K562 (cell line): ENCODE data around the gene LCN15. TPM values are rescaled to one million over a fixed set of nuclear protein-coding genes. Genes with fewer than 3 reads are reported as not detected.

ENCODE experiments used
- EGR1 ChIP-seq: fragments of 450-650 bp; conservative IDR thresholded peaks from 2 replicates; pipeline ENCODE4 v1.6.1; 2017; ENCODE audit warnings: mild to moderate bottlenecking
- FIP1L1 ChIP-seq: fragments of 200-400 bp; formaldehyde crosslinking; IDR thresholded peaks from 2 replicates; pipeline ENCODE4 v1.6.1; 2018; ENCODE audit warnings: mild to moderate bottlenecking, low read depth, low read length; ENCODE audit not compliant: poor library complexity, severe bottlenecking
- FUS ChIP-seq: fragments of 200-400 bp; formaldehyde crosslinking; optimal IDR thresholded peaks from 2 replicates; pipeline ENCODE3; 2017; ENCODE audit warnings: low read depth, low read length
- GTF2A2 ChIP-seq: IDR thresholded peaks from 2 replicates; pipeline ENCODE4 v1.6.1; 2016; ENCODE audit warnings: mild to moderate bottlenecking, missing genetic modification characterization, missing compliant biosample characterization
- HNRNPLL ChIP-seq: fragments of 200-400 bp; formaldehyde crosslinking; IDR thresholded peaks from 2 replicates; pipeline ENCODE4 v1.6.1; 2017; ENCODE audit warnings: low read length, low read depth, mild to moderate bottlenecking; ENCODE audit not compliant: poor library complexity, severe bottlenecking
- KLF16 ChIP-seq: IDR thresholded peaks from 2 replicates; pipeline ENCODE4 v1.6.1; 2016; ENCODE audit warnings: antibody characterized with exemption
- NR4A1 ChIP-seq, 2 experiments: fragments of 250-450 bp in 1 of 2; fragments of 450-650 bp in 1 of 2; sonication (Bioruptor Pico) in 1 of 2; IDR thresholded peaks; 2 replicates each; pipeline versions ENCODE4 v1.4.0 to v1.6.1; 2016 to 2020; ENCODE audit warnings: mild to moderate bottlenecking in 2 of 2, missing compliant biosample characterization in 1 of 2, missing genetic modification characterization in 1 of 2, moderate library complexity in 1 of 2
- PBX2 ChIP-seq, 2 experiments: IDR thresholded peaks in 1 of 2; conservative IDR thresholded peaks in 1 of 2; 2 replicates each; pipeline ENCODE4 v1.6.1; 2016; ENCODE audit warnings: low read depth in 2 of 2, mild to moderate bottlenecking in 1 of 2, missing compliant biosample characterization in 1 of 2, missing genetic modification characterization in 1 of 2, moderate library complexity in 1 of 2
- PCBP2 ChIP-seq: fragments of 200-400 bp; formaldehyde crosslinking; IDR thresholded peaks from 2 replicates; pipeline ENCODE4 v1.6.1; 2018; ENCODE audit warnings: low read length, low read depth, mild to moderate bottlenecking, moderate library complexity; ENCODE audit not compliant: poor library complexity, severe bottlenecking
- POLR2AphosphoS2 ChIP-seq: IDR thresholded peaks from 2 replicates; pipeline ENCODE4 v1.6.1; 2012; ENCODE audit warnings: low read length, improper control_type of control experiment
- SIRT6 ChIP-seq: IDR thresholded peaks from one replicate; pipeline ENCODE4 v1.6.1; 2012; ENCODE audit warnings: low read depth, mild to moderate bottlenecking, control low read depth, inconsistent platforms, low read length, moderate library complexity
- SP1 ChIP-seq: sonication (generic); formaldehyde crosslinking; IDR thresholded peaks from 2 replicates; pipeline ENCODE4 v1.8.1; 2022; ENCODE audit warnings: mild to moderate bottlenecking, missing genetic modification reagents
- TCF7L2 ChIP-seq: fragments of 150-350 bp; IDR thresholded peaks from 2 replicates; pipeline ENCODE4 v1.6.1; 2016; ENCODE audit warnings: low read depth, mild to moderate bottlenecking, low read length, moderate library complexity
- ZNF23 ChIP-seq: fragments of 250-450 bp; sonication (Bioruptor Pico); IDR thresholded peaks from 2 replicates; pipeline ENCODE4 v1.4.0; 2020; ENCODE audit warnings: mild to moderate bottlenecking
- ZNF3 ChIP-seq: fragments of 250-450 bp; sonication (Bioruptor Pico); IDR thresholded peaks from 2 replicates; pipeline ENCODE4 v1.5.0; 2021; ENCODE audit warnings: mild to moderate bottlenecking, moderate library complexity
- polyA plus RNA-seq, 8 experiments: library from polyadenylated mRNA; depleted of rRNA in 4 of 8; stranded (reverse) in 5 of 8; unstranded in 3 of 8; fragments of >200 nt; fragmentation: Nextera tagmentation in 2 of 8; fragmentation: Illumina TruSeq in 1 of 8; extraction: Ambion mirVana in 2 of 8; extraction: Trizol in 1 of 8; gene quantifications; 2 replicates each; pipeline versions ENCODE4 v1.2.1 to v1.2.3, GENCODE V29; 2011 to 2014; ENCODE audit warnings: inconsistent platforms in 1 of 8, missing spikeins in 1 of 8
- total RNA-seq, 7 experiments: library from RNA; depleted of rRNA in 6 of 7; stranded (reverse); fragments of >200 nt in 6 of 7; fragmentation: Illumina TruSeq in 2 of 7; extraction: Trizol in 2 of 7; gene quantifications; 2 replicates each; pipeline versions ENCODE4 v1.2.1 to v1.2.3, GENCODE V29; 2011 to 2021; ENCODE audit warnings: low replicate concordance in 1 of 7

The LCN15 gene
- total and polyA plus RNA-seq, 9 of the 15 experiments (the other 6 are each of a cell fraction or from before 2014, with no cell fraction given): 0.66 TPM; not detected in 8

GRCh38 chr9:136728080-136728547 lies 36.2 kb downstream of the LCN15 start (continued):
- TF ChIP-seq ZNF3 (CRISPR knock-in tag) (no peak), SP1 (peak; percentile 99), POLR2AphosphoS2 (peak; percentile 72; the same call in 1 of the 2 replicates), EGR1 (peak; percentile 71), FUS (peak; percentile 82), FIP1L1 (peak; percentile 87), SIRT6 (no peak), PBX2 (CRISPR knock-in tag; IDR thresholded peaks at IDR 0.05; ENCODE audit: low read depth) (no peak), PBX2 (tag; conservative IDR thresholded peaks at IDR 0.05; ENCODE audit: low read depth) (no peak), TCF7L2 (no peak), GTF2A2 (tag) (peak; percentile 95), PCBP2 (peak; percentile 72), HNRNPLL (peak; percentile 50), KLF16 (peak; percentile 94), NR4A1 (CRISPR knock-in tag; IDR thresholded peaks at IDR 0.05) (no peak), NR4A1 (tag; IDR thresholded peaks at IDR 0.05) (peak; percentile 75), ZNF23 (no peak)
